ENCODE measurements around the gene CLEC18A.

- TF ChIP-seq CTCF (conservative IDR thresholded peaks at IDR 0.05; ENCODE audit: low read depth, low read length) (no peak), EZH2 (IDR thresholded peaks at IDR 0.05; ENCODE audit: low read length, unreplicated experiment) (no peak), EZH2phosphoT487 (IDR thresholded peaks at IDR 0.05; ENCODE audit: borderline replicate concordance, low read length) (no peak)
Measured at GRCh38 chr16:69910964-69911363, 40.2 kb upstream of the CLEC18A start.
